K562 (cell line): ENCODE measurements around the gene BLTP3A. TPM values are rescaled to one million over a fixed set of nuclear protein-coding genes. Genes with fewer than 3 reads are reported as not detected.

ENCODE experiments used
- ERF ChIP-seq: fragments of 450-650 bp; formaldehyde crosslinking; IDR thresholded peaks from 2 replicates; pipeline ENCODE4 v1.4.0; 2020; ENCODE audit warnings: mild to moderate bottlenecking, mixed read lengths
- HDAC1 ChIP-seq, 2 experiments: fragments of 450-650 bp; IDR thresholded peaks; 2 replicates each; pipeline ENCODE4 v1.6.1; 2016 to 2017; ENCODE audit warnings: inconsistent platforms in 1 of 2, mild to moderate bottlenecking in 1 of 2, moderate library complexity in 1 of 2
- OTX1 ChIP-seq: fragments of 450-650 bp; formaldehyde crosslinking; IDR thresholded peaks from 2 replicates; pipeline ENCODE4 v1.4.0; 2022; ENCODE audit warnings: mild to moderate bottlenecking
- REST ChIP-seq, 2 experiments: fragments of 450-650 bp; formaldehyde crosslinking in 1 of 2; IDR thresholded peaks; 2 replicates each; pipeline versions ENCODE4 v1.4.0 to v1.6.1; 2014 to 2020; ENCODE audit warnings: mild to moderate bottlenecking in 2 of 2, borderline replicate concordance in 1 of 2, low read depth in 1 of 2
- SMARCE1 ChIP-seq: fragments of 450-650 bp; IDR thresholded peaks from 2 replicates; pipeline ENCODE4 v1.7.1; 2016; ENCODE audit warnings: mild to moderate bottlenecking
- TAL1 ChIP-seq: fragments of 450-650 bp; IDR thresholded peaks from 2 replicates; pipeline ENCODE4 v1.6.1; 2016; ENCODE audit warnings: mild to moderate bottlenecking
- TCF3 ChIP-seq: sonication (generic); formaldehyde crosslinking; IDR thresholded peaks from 2 replicates; pipeline ENCODE4 v1.4.0; 2020; ENCODE audit warnings: mild to moderate bottlenecking, missing genetic modification reagents
- ZMIZ1 ChIP-seq, 2 experiments: fragments of 150-350 bp in 1 of 2; IDR thresholded peaks; 2 replicates each; pipeline ENCODE4 v1.6.1; 2012 to 2016; ENCODE audit warnings: low read depth in 2 of 2, low read length in 2 of 2, mild to moderate bottlenecking in 1 of 2, moderate library complexity in 1 of 2
- polyA plus RNA-seq, 8 experiments: library from polyadenylated mRNA; depleted of rRNA in 4 of 8; stranded (reverse) in 5 of 8; unstranded in 3 of 8; fragments of >200 nt; fragmentation: Nextera tagmentation in 2 of 8; fragmentation: Illumina TruSeq in 1 of 8; extraction: Ambion mirVana in 2 of 8; extraction: Trizol in 1 of 8; gene quantifications; 2 replicates each; pipeline versions ENCODE4 v1.2.1 to v1.2.3, GENCODE V29; 2011 to 2014; ENCODE audit warnings: inconsistent platforms in 1 of 8, missing spikeins in 1 of 8
- total RNA-seq, 7 experiments: library from RNA; depleted of rRNA in 6 of 7; stranded (reverse); fragments of >200 nt in 6 of 7; fragmentation: Illumina TruSeq in 2 of 7; extraction: Trizol in 2 of 7; gene quantifications; 2 replicates each; pipeline versions ENCODE4 v1.2.1 to v1.2.3, GENCODE V29; 2011 to 2021; ENCODE audit warnings: low replicate concordance in 1 of 7
- TF ChIP-seq, protein P1 (sequence below): sonication (generic); formaldehyde crosslinking; IDR thresholded peaks from 2 replicates; pipeline ENCODE4 v1.8.1; 2023; ENCODE audit warnings: mild to moderate bottlenecking, missing genetic modification reagents

The BLTP3A gene
- total and polyA plus RNA-seq, 9 of the 15 experiments (the other 6 are each of a cell fraction or from before 2014, with no cell fraction given): 7.5 to 34.6 (median 15.5) TPM

DNA sequence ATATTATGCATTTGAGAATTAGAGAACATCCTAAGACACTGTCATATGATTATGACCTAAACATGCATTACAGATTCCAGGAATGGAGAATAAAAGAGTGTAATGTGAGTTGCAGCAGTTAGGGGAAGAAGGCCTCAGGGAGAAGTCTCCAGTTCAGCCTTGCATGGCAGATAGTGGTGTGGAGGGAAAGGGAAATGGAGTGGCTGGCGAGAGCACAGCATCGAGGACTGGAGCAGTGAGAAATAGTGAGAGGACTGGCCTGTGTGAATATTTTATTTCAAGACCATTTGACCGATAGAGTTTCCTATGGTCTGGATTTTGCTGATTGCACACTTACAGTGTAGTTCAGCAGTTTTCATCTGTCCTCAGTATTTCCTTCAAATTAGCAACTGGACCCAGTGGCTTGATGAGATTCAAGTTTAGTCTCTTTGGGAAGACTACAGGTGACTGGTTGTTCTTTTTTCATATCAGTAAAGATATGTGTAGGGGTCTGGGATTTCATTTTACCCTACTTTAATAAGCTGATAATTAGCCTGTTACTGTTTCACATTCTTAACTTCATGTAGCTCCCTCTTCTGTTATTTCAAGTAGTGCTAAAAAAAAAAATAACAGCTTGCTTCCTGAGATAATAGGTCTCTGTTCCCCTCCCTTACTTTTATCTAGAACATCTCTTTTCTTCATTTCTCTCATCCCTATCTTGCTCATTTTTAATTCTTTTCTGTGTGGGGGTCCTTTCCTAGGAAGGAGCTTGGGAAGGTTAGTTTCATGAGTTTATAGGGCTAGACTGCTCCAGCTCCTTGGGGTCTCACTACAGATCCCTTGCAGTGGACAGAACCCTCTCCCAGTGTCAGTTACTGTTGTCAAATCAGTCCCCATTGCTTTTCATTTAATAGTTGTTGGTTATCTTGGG, 27.9 kb downstream of the BLTP3A start (continued):
- TF ChIP-seq REST (IDR thresholded peaks at IDR 0.05; ENCODE audit: borderline replicate concordance): no peak
- TF ChIP-seq REST (CRISPR knock-in tag; IDR thresholded peaks at IDR 0.05; ENCODE audit: low read depth): no peak
- no peak for TF ChIP-seq ZMIZ1 (IDR thresholded peaks at IDR 0.05; ENCODE audit: low read depth in 2 of 2, low read length in 2 of 2)
- 0 out of 2 replicates have a peak, but pooled peaks have one; percentile 4 for TF ChIP-seq TAL1
- peak; percentile 15; the same call in 1 of the 2 replicates for TF ChIP-seq TCF3 (CRISPR knock-in tag)
- TF ChIP-seq ERF: 0 out of 2 replicates have a peak, but pooled peaks have one; percentile 25
- TF ChIP-seq HDAC1 (IDR thresholded peaks at IDR 0.05): 0 out of 4 replicates have a peak, but pooled peaks of 1 of the 2 experiments have one; percentile 19
- TF ChIP-seq OTX1: no peak
- TF ChIP-seq, protein P1, sequence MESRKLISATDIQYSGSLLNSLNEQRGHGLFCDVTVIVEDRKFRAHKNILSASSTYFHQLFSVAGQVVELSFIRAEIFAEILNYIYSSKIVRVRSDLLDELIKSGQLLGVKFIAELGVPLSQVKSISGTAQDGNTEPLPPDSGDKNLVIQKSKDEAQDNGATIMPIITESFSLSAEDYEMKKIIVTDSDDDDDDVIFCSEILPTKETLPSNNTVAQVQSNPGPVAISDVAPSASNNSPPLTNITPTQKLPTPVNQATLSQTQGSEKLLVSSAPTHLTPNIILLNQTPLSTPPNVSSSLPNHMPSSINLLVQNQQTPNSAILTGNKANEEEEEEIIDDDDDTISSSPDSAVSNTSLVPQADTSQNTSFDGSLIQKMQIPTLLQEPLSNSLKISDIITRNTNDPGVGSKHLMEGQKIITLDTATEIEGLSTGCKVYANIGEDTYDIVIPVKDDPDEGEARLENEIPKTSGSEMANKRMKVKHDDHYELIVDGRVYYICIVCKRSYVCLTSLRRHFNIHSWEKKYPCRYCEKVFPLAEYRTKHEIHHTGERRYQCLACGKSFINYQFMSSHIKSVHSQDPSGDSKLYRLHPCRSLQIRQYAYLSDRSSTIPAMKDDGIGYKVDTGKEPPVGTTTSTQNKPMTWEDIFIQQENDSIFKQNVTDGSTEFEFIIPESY (CRISPR knock-in tag): no peak
- peak; percentile 6; the same call in 1 of the 2 replicates for TF ChIP-seq SMARCE1
